DMS53 treated with DMSO at 0.1 percent for 48 hours (cell line): ENCODE measurements around the gene ABCD1.

Experiments used
- DNase-seq: peaks from one replicate; lab custom pipeline; 2025; ENCODE audit not compliant: unreplicated experiment; lab: John Stamatoyannopoulos, UW

ABCD1 gene

DNA sequence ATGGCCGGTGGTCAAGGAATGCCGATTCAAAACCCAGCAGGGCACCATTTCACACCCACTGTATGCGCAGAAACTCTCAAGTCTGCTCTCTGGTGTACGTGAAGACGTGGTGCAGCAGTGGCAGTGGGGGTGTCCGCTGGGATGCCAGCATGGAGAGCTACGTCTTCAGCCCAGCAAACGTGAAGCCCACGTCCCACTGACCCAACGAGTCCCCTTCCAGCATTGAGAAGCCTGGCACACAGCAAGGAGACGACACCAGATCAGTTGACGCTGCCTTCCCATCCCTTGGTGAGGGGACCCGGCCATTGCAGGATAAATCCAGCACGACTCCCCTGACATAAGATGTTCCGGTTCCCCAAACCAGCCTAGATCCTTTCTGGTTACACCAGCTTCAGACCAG lies 37.2 kb downstream of the ABCD1 start:
- DNase-seq: no peak

DNA sequence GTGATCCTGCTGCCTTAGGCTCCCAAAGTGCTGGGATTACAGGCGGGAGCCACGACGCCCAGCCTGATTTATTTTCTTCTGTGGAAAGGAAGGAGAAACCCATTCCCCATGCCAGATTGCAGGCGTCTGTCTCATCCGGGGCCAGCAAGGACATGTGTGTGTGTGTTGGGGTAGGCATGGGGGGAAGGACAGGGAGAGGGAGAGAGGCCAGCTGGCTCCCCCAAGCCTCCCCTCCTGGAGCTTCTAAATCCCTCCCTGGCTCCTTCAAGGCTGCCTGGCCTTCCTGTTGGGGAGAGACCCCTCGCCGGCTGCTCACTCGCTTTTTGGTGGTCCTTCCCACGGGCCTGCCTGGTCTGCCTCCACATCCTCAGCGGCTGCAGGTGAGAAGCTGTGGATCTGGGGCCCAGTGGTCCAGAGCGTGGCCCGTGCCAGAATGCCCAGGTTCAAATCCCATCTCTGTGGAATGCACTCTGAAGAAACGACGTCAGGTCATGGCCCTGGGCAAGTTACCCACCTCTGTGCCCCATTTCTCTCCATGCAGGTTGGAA lies 38.0 kb downstream of the ABCD1 start:
- no peak for DNase-seq

DNA sequence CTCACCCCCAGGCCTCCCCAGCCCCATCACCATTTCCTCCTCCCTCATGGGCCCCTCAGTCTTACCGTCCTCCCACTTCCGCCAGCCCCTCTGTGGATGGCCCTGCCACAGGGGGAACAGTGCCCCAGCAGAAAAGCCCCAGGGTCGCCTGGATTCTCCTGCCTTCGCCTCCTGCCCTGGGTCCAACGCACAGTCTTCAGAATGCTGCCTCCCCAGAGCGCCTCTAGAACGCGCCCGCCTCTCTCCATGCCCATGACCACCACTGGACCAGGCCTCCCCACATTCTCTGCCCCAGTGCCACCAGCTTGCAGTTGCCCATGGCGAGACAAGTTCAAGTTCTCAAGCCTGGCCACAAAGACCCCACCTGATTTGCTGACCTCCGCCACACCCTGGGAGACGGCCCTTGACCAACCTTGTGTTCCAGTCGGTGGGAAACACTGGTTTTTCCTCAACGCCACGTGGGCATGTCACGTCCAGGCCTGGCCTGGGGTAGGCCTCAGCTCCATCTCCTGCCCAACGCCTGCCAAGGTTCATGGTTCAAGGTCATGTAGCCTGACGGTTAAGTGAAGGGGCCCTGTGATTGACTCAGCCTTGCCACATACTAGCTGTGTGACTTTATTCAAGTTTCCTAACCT lies 38.8 kb downstream of the ABCD1 start:
- DNase-seq: no peak

DNA sequence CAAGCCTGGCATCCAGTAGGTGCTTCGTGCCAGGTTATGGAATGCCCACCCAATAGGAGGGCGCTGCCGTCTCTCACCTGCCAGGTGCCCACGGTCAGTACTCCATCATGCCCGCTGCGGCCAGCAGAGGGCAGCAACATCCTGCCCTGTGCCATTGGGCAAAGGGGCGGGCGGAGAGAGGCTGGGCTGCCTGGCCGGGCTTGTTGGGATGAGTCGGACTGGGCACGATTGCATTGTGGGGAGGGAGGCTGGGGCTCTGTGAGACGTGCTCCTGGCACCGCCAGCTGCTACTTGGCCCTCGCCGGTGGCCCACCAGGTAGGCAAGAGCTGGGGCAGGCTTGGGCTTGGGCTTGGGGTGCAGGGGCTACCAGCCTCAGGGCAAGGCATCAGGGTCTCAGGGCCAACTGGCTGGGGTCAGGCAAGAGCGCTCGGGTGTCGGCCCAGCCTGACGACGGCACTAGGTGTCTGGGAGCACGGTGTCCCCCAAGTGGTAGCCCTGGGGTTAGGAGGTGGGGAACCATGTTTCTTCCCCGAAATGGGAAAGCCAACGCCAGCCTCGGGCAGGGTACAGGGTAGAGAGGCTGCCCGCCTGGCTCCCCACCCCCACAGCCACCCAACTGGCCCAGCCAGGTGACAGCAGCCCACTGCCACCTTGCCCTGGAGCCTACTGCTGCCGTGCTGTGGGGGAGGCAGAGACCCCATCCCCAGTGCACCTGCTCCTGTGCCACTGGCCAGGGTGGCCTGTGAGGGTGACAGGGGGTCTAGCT lies 39.5 kb downstream of the ABCD1 start, which contains the start of gene PLXNB3:
Gene PLXNB3 (plus strand): TSS at position 261 of the 767 bp plus-strand sequence. CDS start 1,287 bp downstream, outside the sequence.
- DNase-seq: peak; percentile 63

DNA sequence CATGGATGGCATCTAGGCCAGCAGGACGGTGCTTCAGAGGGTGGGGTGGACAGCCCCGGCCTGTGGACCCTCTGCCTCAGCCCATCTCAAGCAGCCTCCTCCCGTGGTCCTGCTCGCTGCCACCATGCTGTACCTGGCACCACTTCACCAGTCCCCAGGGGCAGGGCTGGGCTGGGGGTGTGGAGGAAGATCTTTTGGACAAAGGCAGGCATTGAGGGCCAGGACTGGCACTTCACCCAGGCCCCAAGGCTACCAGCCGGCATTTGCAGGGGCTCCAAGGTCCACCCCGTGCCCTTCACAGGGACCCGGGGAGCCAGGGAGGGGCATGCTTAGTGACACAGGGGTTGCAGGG lies 40.1 kb downstream of the ABCD1 start:
- no peak for DNase-seq

DNA sequence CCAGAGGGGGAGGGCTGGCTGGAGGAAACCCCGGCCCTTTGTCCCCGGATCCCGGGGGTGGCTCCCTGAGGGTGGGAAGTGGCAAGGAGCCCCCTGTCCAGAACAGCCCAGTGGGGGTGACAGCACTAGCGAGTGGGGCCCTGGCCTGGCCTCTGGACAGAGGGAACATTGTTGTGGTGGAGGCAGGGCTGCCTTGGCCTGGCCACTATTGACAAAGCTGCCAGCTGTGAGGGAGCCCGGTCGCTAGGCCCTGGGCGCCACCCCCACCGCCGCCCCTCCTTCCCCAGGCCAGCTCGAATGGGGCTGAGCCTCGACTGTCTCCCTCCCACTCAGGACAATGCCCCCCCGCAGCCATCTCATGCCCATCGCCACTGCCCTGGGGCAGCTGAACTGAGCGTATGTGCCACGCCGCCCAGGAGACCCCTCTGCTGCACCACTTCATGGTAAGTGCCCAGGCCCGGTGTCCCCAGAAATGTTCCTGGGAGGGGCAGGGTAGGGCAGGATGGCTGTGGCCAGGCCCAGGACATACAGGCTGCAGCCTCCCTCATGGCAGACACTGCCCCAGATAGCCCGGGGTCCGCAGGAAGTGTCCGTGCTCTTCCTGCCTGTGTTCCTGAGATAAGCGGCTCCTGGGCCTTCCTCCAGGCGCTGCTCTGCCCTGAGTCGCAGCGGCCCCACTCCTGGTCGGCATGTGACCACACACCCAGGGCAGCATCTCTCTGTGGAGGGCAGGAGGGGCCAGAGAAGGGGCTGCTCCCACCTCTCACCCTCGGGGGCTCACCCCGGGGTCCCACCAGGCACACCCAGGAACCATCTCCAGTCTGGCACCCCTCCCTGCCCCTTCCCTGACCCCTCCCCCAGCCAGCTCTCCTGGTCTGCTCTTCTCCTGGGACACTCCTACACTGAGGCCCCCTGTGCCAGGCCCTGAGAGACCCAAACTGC lies 40.8 kb downstream of the ABCD1 start:
- DNase-seq: no peak

GRCh38 chrX:153766098-153766817 lies 41.6 kb downstream of the ABCD1 start:
- no peak for DNase-seq

DNA sequence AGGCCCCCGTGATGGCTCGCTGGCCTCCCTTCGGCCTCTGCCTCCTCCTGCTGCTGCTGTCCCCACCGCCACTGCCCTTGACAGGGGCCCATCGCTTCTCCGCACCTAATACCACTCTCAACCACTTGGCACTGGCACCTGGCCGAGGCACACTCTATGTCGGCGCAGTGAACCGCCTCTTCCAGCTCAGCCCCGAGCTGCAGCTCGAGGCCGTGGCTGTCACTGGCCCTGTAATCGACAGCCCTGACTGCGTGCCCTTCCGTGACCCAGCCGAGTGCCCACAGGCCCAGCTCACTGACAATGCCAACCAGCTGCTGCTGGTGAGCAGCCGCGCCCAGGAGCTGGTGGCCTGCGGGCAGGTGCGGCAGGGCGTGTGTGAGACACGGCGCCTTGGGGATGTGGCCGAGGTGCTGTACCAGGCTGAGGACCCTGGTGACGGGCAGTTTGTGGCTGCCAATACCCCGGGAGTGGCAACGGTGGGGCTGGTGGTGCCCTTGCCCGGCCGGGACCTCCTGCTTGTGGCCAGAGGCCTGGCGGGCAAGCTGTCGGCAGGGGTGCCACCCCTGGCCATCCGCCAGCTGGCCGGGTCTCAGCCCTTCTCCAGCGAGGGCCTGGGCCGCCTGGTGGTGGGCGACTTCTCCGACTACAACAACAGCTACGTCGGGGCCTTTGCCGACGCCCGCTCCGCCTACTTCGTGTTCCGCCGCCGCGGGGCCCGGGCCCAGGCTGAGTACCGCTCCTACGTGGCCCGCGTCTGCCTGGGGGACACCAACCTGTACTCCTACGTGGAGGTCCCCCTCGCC lies 42.4 kb downstream of the ABCD1 start:
- no peak for DNase-seq

DNA sequence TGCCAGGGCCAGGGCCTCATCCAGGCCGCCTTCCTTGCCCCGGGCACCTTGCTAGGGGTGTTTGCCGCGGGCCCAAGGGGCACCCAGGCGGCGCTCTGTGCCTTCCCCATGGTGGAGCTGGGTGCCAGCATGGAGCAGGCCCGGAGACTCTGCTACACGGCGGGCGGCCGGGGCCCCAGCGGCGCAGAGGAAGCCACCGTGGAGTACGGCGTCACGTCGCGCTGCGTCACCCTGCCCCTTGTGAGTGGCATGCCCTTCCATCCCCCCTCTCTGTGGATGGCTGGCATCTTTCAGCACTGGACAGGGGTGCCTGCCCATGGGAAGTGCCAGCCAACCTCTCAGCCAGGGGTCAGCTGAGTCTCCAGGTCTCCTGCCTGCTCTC lies 43.0 kb downstream of the ABCD1 start:
- DNase-seq: no peak

DNA sequence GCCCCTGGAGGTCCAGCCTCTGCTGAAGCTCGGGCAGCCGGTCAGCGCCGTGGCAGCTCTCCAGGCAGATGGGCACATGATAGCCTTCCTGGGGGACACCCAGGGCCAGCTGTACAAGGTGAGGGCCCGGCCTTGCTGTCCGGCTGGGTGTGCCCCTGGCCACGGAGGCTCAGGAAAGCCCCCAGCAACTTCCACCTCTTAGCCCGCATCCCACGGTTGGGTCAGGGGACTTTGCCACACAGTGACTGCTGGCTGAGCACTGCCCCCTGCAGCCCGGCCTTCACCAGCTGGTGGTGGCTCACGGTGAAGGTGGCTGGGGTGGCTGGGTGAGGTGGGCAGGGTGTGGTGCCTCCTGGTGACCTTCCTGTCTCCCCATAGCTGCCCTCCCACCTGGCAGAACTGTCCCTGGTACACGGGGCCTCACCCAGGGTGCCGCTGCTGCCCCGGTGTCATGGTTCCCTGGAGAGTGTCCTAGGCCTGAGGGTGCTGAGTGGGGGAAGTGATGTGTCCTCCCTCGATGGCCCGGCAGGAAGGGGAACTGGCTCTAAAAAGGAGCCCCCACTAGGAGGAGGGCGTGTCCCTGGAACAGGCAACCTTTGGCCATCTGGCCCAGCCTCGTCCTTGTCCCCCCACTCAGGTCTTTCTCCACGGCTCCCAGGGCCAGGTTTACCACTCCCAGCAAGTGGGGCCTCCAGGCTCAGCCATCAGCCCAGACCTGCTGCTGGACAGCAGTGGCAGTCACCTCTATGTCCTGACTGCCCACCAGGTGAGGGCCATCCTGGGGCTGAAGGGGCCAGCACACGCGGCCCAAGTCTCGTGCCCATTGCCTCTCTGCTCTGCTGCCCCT lies 43.9 kb downstream of the ABCD1 start:
- no peak for DNase-seq

- DNase-seq: no peak
These were observed 44.7 kb downstream of the ABCD1 start for GRCh38 chrX:153769158-153769864.

DNA sequence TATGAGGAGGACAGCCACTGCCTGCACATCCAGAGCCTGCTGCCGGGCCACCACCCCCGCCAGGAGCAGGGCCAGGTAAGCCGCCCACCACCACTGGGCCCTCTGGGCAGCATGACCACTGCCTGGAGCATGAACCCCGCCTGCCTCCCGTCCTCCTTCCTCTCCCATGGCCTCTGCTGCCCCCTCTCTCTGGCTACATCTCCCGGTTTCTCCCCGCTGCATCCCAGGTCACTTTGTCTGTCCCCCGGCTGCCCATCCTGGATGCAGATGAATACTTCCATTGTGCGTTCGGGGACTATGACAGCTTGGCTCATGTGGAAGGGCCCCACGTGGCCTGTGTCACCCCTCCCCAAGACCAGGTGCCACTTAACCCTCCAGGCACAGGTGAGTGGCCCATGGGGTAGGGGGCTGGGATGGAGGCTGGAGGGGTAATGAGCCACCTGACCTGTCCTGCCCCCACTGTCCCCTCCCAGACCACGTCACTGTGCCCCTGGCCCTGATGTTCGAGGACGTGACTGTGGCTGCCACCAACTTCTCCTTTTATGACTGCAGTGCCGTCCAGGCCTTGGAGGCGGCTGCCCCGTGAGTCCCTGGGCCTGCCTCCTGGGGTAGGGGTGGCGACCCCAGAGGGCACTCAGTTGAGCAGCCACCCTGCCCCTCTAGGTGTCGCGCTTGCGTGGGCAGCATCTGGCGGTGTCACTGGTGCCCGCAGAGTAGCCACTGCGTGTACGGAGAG lies 45.4 kb downstream of the ABCD1 start:
- DNase-seq: no peak

DNA sequence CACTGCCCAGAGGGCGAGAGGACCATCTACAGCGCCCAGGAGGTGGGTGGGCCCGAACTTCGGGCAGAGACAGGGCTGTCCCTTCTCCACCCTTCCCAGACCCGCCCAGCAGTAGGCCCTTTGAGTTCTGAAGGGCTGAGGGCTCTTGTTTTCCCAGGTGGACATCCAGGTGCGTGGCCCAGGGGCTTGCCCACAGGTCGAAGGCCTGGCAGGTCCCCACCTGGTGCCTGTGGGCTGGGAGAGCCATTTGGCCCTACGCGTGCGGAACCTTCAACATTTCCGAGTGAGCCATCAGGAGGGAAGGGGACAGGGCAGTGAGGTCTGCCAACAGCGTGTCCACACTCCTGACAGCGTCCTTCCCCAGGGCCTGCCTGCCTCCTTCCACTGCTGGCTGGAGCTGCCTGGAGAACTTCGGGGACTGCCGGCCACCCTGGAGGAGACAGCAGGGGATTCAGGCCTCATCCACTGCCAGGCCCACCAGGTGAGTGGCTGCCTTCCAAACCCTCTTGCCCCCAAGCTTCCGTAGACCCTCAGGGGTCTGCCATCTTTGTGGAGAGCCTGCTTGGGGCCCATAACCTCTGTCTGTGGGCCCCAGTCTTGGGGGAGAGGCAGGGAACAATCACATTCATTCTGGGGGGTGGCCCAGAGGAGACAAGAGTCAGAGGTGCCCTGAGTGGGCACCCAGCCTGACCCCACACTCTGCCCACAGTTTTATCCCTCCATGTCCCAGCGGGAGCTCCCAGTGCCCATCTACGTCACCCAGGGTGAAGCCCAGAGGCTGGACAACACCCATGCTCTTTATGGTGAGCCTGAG lies 46.2 kb downstream of the ABCD1 start:
- no peak for DNase-seq

- no peak for DNase-seq
These were observed 47.0 kb downstream of the ABCD1 start for GRCh38 chrX:153771415-153772315.

DNA sequence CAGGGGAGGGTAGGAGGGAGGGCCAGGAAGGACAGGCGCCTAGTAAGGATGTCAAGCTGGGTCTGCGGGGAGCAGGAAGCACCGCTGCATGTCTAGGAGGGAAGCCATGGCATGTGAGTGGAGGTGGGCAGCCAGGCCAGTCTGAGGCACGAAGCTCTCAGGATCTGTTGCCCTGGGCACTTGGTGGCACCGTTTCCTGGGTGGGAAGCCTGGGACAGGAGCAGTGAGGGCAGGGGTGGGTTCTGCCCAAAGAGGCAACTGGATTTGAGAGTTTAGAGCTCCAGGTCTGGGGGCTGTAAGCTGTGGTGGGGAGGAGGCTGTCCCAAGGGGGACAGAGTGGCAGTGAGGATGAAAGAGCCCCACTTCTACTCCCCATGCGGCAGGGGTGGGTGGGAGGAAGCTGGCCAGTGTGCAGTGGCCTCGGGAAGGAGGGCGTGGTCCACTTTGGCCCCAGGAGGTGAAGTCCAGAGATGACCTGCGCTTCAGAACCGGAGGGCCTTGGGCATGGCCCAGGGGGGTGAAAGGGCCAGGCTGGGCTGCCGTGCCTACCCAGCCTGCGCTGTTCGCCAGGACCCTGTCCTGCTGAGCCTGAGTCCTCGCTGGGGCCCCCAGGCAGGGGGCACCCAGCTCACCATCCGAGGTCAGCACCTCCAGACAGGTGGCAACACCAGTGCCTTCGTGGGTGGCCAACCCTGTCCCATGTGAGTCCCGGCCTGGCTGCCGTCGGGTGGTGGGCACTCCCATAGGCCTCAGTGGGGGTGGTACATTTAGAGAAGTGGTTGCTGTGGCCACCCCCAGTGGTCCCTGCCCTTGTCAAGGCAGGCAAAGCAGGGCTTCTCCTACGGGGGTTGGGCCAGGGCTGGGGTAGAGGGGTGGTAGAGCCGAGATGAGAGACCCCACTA lies 47.9 kb downstream of the ABCD1 start:
- no peak for DNase-seq
